GM18517 (cell line): Measurements from ENCODE around the gene C1orf115.
"Not testable (repeated sequence)": the region's sequence is repeated elsewhere in the genome, so short reads cannot be mapped to it uniquely, and the experiment has no call there.

ENCODE experiments used
- ATAC-seq: cut with Tn5 transposase; IDR thresholded peaks from one replicate; pipeline ENCODE4 v1.9.1; 2021; ENCODE audit warnings: mild to moderate bottlenecking, moderate library complexity; ENCODE audit not compliant: unreplicated experiment

C1orf115 gene, protein sequence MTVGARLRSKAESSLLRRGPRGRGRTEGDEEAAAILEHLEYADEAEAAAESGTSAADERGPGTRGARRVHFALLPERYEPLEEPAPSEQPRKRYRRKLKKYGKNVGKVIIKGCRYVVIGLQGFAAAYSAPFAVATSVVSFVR

GRCh38 chr1:220690140-220691052 is at the start of gene C1orf115:
C1orf115 (plus strand) TSS chr1:220690363; CDS start chr1:220690403, 40 bp downstream.
- ATAC-seq: peak; percentile 97

DNA sequence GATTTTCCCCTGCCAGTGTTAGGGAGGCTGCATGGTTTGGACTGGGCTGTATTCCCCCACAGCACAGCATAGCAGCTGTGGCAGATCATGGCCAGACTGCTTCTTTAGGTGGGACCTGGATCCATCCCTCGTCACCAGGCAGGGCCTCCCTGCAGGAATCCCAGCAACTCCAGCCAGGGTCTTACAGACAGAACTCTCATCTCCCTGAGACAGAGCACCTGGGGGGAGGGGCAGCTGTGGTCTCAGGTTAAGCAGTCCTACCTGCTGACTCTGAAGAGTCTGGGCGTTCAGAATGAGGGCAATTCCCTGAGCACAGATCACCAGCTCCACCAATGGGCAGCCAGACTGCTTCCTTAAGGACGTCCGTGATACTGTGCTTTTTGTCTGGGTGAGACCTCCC is 47.9 kb upstream of the C1orf115 start:
- no peak for ATAC-seq

- ATAC-seq: no peak
Measured at GRCh38 chr1:220652995-220653394, 37.2 kb upstream of the C1orf115 start.

GRCh38 chr1:220655509-220655908 is 34.7 kb upstream of the C1orf115 start:
- ATAC-seq: peak; percentile 95

DNA sequence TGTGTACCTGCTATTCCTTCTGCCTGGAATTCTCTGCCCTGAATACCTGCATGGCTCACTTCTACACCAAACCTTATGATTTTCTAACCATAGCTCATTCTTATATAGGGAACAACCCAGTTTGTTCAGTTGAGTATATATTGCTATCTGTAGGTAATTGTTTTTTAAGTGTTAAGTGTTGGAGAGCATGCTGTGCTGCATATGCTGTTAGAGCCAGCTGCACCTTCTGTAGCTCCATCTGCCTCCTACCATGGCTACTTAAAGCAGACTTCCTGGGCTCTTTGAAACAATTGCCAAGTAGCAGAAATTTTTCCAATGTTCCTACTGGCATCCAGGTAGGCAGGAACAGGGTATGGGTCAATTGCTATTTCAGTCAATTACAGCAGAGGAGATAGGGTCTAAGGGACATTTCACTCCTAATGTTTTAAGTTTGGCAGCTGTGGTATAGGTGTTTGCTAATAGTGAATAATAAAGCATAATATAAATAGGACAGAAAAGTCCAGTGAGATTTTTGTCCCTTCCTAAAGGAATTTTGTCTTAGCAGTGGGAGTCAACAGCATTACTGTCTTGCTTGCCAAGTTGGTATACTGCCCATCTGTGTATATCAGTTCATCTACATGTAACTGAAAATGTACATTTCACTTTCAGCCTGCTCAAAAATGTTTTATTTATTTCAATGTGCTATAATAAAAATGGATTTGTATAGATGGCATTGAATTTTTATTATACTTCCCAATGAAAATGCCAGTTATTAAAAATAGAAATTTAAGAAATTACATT is 34.0 kb upstream of the C1orf115 start:
- ATAC-seq: peak; percentile 11

DNA sequence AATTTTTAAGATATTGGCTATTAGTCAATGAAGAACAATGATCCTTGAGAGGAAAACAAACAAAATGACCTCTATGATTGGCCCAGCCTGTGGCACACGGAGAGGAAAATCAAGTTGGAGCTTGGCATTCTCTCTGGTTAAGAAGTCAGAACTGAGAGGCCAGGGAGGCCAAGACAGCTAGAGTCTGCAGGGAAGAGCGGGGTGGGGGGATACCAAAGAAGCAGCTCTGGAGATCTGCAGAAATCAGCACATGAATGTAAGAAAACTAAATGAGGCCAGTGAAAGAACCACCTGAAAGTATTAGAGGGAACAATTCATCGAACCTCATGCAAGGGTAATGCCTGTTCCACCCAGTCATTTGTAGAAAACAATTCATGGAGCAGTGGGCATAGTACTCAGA is 23.8 kb upstream of the C1orf115 start:
- ATAC-seq: no peak

DNA sequence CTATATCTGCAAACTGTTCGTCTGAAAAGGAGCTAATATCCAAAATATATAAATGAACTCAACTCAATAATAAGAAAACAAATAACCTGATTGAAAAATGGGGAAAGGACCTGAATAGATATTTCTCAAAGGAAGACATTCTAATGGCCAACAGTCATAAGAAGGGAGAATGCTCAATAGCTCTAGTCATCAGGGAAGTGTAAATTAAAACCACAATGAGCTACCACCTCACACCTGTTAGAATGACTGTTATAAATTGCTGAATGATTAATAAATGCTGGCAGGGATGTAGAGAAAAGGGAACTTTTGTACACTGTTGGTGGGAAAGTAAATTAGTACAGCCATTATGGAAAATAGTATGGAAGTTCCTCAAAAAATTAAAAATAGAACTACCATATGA is 21.2 kb upstream of the C1orf115 start:
- ATAC-seq: no peak

DNA sequence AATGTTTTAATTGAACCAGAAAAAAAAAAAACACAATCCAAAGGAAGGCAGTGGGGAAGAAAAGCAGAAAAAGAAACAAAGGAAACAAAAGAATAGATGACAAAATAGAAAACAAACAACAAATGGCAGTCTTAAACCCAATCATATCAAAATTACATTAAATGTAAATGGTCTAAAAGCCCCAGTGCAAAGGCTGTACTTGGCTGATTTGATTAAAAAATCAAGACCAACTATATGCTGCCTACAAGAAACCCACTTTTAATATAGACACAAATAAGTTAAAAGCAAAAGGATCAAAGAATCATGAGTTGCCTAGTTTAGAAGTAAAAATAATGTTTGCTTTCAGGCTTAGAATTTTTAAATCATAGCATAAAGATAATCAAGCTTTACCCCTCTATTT is 19.8 kb upstream of the C1orf115 start:
- no peak for ATAC-seq

DNA sequence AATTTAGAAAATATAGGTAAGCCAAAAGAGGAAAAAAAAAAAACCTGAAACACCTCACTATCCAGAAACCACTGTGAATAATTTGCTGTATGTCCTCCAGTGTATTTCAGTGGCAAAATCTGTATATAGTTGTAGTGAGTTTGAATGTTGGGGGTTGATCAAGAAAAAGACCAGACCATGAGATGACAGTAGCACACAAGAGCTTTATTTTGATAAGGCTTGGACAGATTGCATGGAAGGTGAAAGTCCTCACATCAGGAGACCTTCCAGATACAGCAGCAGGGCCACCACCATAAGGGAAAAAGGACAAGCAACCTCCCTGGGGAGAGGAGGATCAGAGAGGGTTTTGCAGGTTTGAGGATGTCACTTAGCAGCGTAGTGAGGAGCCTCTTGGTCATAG is 16.2 kb upstream of the C1orf115 start:
- no peak for ATAC-seq

DNA sequence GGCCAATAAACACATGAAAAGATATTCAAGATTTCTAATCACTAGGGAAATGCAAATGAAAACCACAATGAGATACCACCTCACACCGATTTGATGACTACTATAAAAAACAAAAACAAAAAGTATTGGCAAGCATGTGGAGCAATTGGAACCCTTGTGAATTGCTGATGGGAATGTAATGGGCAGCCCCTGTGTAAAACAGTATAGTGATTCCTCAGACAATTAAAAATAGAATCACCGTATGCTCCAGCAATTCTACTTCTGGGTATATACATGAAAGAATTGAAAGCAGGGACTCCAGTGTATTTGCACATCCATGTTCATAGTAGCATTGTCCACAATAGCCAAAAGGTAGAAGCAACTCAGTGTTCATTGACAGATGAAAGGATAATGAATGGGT is 12.9 kb upstream of the C1orf115 start:
- no peak for ATAC-seq

DNA sequence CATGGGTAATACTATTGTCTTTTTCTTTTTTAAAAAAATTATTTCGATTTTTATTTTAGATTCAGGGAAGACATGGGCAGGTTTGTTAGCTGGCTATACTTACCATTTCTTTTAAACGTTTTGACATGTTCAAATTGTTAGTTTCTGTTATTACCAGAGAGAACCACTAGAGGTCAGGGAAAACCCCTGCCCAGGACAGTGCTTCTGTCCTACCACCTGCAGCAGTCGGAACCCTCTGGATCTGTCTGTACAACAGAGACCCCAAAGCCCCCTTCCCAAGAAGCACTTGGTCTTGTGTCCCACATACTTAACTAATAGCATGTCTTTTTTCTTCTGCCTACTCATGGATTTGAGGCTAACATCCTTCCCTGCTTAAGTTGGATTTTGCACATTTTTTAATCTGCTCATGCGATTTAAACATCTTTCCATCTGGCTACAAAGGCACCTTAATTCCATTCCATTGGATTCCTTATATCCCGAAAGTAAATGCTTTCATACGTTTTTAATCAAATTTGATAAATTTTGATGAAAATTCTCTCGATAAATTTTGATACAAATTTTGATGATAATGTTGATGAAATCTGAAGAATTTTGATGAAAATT is 10.0 kb upstream of the C1orf115 start:
- ATAC-seq: peak; percentile 92

DNA sequence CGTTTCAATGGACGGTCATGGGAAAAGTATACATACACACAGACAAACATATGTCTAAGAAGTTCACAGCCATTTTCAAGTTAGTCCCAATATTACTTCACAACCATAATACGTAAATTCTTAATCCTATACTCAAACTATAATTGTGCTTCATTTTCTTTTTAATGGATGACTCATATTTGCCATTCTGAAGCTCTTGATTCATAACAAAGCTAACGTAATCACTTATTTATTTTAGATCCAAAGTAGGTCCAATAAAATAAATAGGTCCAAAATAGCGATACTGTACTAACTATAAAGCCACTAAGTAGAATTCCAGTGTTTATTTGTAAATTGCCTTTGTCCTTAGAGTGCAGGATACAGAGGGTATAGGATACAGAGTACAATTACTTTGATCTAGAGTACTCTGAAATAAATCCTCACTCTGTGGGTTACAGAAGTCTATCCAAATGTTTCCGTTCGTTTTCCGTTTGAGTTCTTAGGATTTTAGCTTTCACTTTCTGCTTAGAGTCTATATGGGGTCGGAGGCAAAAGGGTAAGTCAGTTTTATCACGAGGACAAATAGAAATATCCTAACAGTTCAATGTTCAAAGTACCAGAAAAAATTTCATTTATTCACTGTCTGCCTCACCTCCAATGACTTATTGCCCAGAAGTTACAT is 8.8 kb upstream of the C1orf115 start:
- no peak for ATAC-seq

- no peak for ATAC-seq
Measured at GRCh38 chr1:220682901-220683576, 7.1 kb upstream of the C1orf115 start.

GRCh38 chr1:220683716-220684115 is 6.4 kb upstream of the C1orf115 start:
- not testable (repeated sequence) for ATAC-seq

DNA sequence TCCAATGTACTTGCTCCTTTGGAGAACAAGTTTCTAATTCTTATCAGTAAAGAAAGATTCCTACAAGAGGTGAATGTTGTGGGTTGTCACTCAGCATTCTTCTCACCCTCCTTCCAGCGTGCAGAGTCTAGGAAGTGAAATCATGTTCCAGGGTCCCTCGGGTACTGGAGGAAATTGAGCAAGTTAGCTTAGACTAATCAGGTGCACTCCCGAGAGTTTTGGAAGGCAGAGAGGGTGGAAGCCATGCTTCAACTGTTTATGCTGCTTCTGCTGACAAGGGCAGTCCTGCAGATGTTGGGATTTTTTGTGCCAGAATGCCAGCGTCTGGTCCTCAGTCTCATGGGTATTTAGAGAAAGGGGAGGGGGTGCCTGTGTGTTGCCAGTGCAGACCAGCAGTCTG is 5.3 kb upstream of the C1orf115 start:
- ATAC-seq: no peak

DNA sequence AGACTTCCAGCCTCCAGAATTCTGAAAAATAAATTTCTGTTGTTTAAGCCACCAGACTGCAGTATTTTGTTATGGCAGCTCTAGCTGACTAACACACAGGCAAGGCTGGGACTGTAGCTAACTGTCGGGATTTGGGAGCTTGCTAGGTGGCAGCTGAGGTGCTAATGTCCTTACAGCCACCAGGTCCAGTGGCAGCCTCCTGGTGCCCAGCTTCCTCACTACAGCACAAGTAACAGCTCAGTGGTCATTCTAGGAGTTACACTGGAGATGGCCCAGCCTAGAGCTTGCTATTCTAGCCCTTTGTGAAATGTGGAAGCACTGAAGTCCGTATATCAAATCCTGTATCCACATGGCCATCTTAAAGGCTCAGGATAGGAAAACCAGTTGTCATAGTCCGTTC is 4.3 kb upstream of the C1orf115 start:
- ATAC-seq: no peak

GRCh38 chr1:220687809-220688208 is 2.4 kb upstream of the C1orf115 start:
- no peak for ATAC-seq

GRCh38 chr1:220689666-220690065 is 497 bp upstream of the C1orf115 start:
- ATAC-seq: no peak

DNA sequence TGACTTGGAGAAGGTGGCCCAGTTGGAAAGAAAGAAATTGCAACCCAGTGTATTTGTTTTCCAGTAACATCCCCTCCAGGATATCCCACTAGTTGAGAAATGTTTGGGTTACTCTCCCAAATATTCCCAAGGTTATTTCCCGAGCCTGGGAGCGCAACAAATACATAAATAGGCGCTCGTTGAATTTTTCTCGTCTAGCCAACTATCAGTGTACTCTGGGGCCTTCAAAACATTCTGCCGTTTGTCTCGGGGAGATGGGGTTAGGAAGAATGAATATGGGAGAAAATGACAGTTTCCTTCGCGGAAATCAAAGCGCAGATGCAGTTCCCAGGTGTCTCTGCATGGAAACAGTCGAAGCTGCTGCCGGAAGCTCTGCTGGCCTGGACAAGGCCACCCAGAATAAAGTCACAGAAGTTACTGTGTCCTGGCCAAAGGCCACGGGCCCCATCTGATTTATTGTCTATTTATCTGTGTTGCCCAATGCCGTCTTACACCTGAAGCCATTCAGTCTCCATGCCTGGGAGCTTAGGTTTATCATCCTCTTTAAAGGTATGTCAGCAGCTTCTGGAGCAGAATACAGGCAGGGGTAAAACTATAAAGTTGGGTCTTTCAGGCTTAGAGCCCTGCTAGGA is 1.0 kb downstream of the C1orf115 start:
- ATAC-seq: no peak
